NCI-H187 treated with DMSO at 0.1 percent for 48 hours (cell line): ENCODE measurements around the gene LTBP1.

Experiments used
- DNase-seq: peaks from one replicate; lab custom pipeline; 2025; lab: John Stamatoyannopoulos, UW

LTBP1 gene

GRCh38 chr2:32931945-32932709, 14.6 kb upstream of the LTBP1 start:
- no peak for DNase-seq

- no peak for DNase-seq
Observed at GRCh38 chr2:32932825-32933755, 13.7 kb upstream of the LTBP1 start.

GRCh38 chr2:32933756-32934095, 13.0 kb upstream of the LTBP1 start:
- DNase-seq: no peak

- DNase-seq: no peak
Observed at GRCh38 chr2:32937602-32938448, 8.9 kb upstream of the LTBP1 start.

GRCh38 chr2:32938934-32939333, 7.8 kb upstream of the LTBP1 start:
- DNase-seq: no peak

GRCh38 chr2:32940316-32940997, 6.3 kb upstream of the LTBP1 start:
- DNase-seq: no peak

GRCh38 chr2:32941944-32942690, 4.6 kb upstream of the LTBP1 start:
- DNase-seq: no peak

GRCh38 chr2:32942793-32943485, 3.8 kb upstream of the LTBP1 start:
- no peak for DNase-seq

GRCh38 chr2:32945286-32945685, 1.5 kb upstream of the LTBP1 start:
- DNase-seq: no peak

GRCh38 chr2:32947076-32947483, 327 bp downstream of the LTBP1 start:
- no peak for DNase-seq

- no peak for DNase-seq
Observed at GRCh38 chr2:32947484-32948143, 861 bp downstream of the LTBP1 start.

- no peak for DNase-seq
Observed at GRCh38 chr2:32948266-32948665, 1.5 kb downstream of the LTBP1 start.

GRCh38 chr2:32949260-32949659, 2.5 kb downstream of the LTBP1 start:
- DNase-seq: no peak

- no peak for DNase-seq
Observed at GRCh38 chr2:32951672-32952071, 4.9 kb downstream of the LTBP1 start.

GRCh38 chr2:32952761-32953476, 6.2 kb downstream of the LTBP1 start:
- DNase-seq: no peak

GRCh38 chr2:32954206-32954605, 7.5 kb downstream of the LTBP1 start:
- DNase-seq: no peak

GRCh38 chr2:32958821-32959220, 12.1 kb downstream of the LTBP1 start:
- DNase-seq: no peak

GRCh38 chr2:32960238-32960637, 13.5 kb downstream of the LTBP1 start:
- DNase-seq: no peak
